Endodermal cell (in vitro differentiated cells): ENCODE measurements around the gene COL5A1. TPM values are rescaled to one million over a fixed set of nuclear protein-coding genes. Genes with fewer than 3 reads are reported as not detected.

Experiments
- DNase-seq: peaks from one replicate; pipeline ENCODE4 v3.0.0-alpha.2; 2017
- H3K27ac ChIP-seq: 2 replicates; pipeline ENCODE4 v1.5.1; 2013; ENCODE audit warnings: mild to moderate bottlenecking, low read depth, low read length, moderate library complexity
- H3K27me3 ChIP-seq: 2 replicates; pipeline ENCODE4 v1.6.1; 2013; ENCODE audit warnings: mild to moderate bottlenecking, low read length, moderate library complexity; ENCODE audit not compliant: insufficient read depth, control insufficient read depth, poor library complexity, severe bottlenecking
- H3K36me3 ChIP-seq: 2 replicates; pipeline ENCODE4 v1.7.0; 2013; ENCODE audit warnings: mild to moderate bottlenecking, low read length, moderate library complexity; ENCODE audit not compliant: control insufficient read depth, insufficient read depth
- H3K4me1 ChIP-seq: one replicate; pipeline ENCODE4 v1.7.0; 2013; ENCODE audit warnings: low read length; ENCODE audit not compliant: control insufficient read depth, insufficient read depth
- H3K4me3 ChIP-seq: 2 replicates; pipeline ENCODE4 v1.5.1; 2013; ENCODE audit warnings: mild to moderate bottlenecking, low read length, moderate library complexity
- H3K9ac ChIP-seq: 2 replicates; pipeline ENCODE4 v1.6.1; 2013; ENCODE audit warnings: mild to moderate bottlenecking, low read length, moderate library complexity; ENCODE audit not compliant: poor library complexity, severe bottlenecking; ENCODE audit errors: extremely low read depth
- H3K9me3 ChIP-seq: 2 replicates; pipeline ENCODE4 v1.6.1; 2013; ENCODE audit warnings: mild to moderate bottlenecking, low read length, moderate library complexity; ENCODE audit not compliant: control insufficient read depth
- H3K27ac Mint-ChIP-seq: 2 replicates; pipeline ENCODE4 v1.8.0; 2020; ENCODE audit warnings: mixed read lengths
- H3K27me3 Mint-ChIP-seq: 2 replicates; pipeline ENCODE4 v1.8.0; 2021; ENCODE audit warnings: mild to moderate bottlenecking, mixed read lengths; ENCODE audit not compliant: insufficient read depth
- H3K36me3 Mint-ChIP-seq: 2 replicates; pipeline ENCODE4 v1.8.0; 2020; ENCODE audit warnings: low read depth, mixed read lengths
- H3K4me1 Mint-ChIP-seq: 2 replicates; pipeline ENCODE4 v1.8.0; 2020; ENCODE audit warnings: mixed read lengths
- H3K4me3 Mint-ChIP-seq: 2 replicates; pipeline ENCODE4 v1.8.0; 2020; ENCODE audit warnings: mild to moderate bottlenecking, moderate library complexity, mixed read lengths
- H3K9me3 Mint-ChIP-seq: 2 replicates; pipeline ENCODE4 v1.8.0; 2020; ENCODE audit warnings: mild to moderate bottlenecking, mixed read lengths
- WGBS, 2 experiments: methylation state at CpG; one replicate each; pipeline versions ENCODE4 v1.1.5 to v1.1.7; 2013; ENCODE audit warnings: missing lambda C conversion rate in 2 of 2, mixed read lengths in 1 of 2; ENCODE audit not compliant: insufficient coverage in 1 of 2, insufficient read length in 1 of 2; 5-methylcytosine and 5-hydroxymethylcytosine counted together
- total RNA-seq, 2 donors: library from RNA; stranded (reverse); fragmentation: NEBNext Ultra II Directional in 1 of 2; extraction: Animal tissue kit (Norgen Biotek cat#: 25700) in 1 of 2; gene quantifications; 2 replicates in 1 of 2; 3 replicates in 1 of 2; pipeline ENCODE4 v1.2.1, GENCODE V29; 2021
- TF ChIP-seq, protein P1 (sequence below): fragments of 200-600 bp; sonication (generic); conservative IDR thresholded peaks from 2 replicates; pipeline ENCODE4 v1.5.0; 2021; ENCODE audit warnings: antibody characterized with exemption, mild to moderate bottlenecking

COL5A1 gene
- total RNA-seq, 2 donors from 2014 or later, result 65.3 to 76.6 TPM

DNA sequence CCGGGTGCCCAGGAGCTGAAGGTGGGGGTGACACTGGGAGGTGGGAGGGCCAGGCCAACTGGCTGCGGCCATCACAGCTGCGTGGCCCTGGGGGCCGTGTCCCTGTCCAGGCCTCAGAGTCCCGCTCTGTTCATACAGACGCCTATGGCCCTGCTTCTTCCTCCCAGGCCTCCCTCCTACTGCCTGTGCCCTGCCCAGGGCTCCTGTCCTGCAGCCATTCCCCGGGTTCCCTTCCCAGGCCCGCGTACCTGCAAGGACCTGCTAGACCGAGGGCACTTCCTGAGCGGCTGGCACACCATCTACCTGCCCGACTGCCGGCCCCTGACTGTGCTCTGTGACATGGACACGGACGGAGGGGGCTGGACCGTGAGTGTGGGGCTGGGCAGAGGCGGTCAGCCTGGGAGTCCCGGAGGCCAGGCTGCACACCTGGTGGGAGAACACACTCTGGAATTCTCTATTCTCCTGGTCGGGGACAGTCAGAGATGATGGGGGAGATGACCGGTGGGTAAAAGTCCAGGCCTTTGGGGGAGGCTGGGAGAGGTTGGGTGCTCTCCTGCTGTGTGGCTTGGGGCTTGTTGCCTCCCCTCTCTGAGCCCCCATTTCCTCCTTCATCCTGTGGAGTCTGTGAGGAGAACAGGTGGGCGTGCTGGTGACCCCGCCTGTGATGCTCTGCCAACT is 243.5 kb downstream of the COL5A1 start:
- H3K9ac ChIP-seq, result no peak overlapping the region
- no peaks in the 10 kb centered on the region for H3K4me1 Mint-ChIP-seq
- no peak overlapping the region for H3K27ac Mint-ChIP-seq
- no peak for DNase-seq
- no peaks in the 10 kb centered on the region for H3K36me3 ChIP-seq
- 93 to 97% methylated on average over 5 to 22 of the region's 22 CpGs for WGBS, 2 experiments
- H3K27ac ChIP-seq, result no peak overlapping the region
- no peaks in the 10 kb centered on the region for H3K36me3 Mint-ChIP-seq
- H3K9me3 Mint-ChIP-seq, result no peaks in the 10 kb centered on the region
- no peaks in the 10 kb centered on the region for H3K9me3 ChIP-seq
- no peaks in the 10 kb centered on the region for H3K27me3 Mint-ChIP-seq
- H3K4me1 ChIP-seq, result no peaks in the 10 kb centered on the region
- TF ChIP-seq, protein P1, sequence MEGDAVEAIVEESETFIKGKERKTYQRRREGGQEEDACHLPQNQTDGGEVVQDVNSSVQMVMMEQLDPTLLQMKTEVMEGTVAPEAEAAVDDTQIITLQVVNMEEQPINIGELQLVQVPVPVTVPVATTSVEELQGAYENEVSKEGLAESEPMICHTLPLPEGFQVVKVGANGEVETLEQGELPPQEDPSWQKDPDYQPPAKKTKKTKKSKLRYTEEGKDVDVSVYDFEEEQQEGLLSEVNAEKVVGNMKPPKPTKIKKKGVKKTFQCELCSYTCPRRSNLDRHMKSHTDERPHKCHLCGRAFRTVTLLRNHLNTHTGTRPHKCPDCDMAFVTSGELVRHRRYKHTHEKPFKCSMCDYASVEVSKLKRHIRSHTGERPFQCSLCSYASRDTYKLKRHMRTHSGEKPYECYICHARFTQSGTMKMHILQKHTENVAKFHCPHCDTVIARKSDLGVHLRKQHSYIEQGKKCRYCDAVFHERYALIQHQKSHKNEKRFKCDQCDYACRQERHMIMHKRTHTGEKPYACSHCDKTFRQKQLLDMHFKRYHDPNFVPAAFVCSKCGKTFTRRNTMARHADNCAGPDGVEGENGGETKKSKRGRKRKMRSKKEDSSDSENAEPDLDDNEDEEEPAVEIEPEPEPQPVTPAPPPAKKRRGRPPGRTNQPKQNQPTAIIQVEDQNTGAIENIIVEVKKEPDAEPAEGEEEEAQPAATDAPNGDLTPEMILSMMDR, result no peak
- no peak overlapping the region for H3K4me3 ChIP-seq
- no peak overlapping the region for H3K4me3 Mint-ChIP-seq
- no peaks in the 10 kb centered on the region for H3K27me3 ChIP-seq

DNA sequence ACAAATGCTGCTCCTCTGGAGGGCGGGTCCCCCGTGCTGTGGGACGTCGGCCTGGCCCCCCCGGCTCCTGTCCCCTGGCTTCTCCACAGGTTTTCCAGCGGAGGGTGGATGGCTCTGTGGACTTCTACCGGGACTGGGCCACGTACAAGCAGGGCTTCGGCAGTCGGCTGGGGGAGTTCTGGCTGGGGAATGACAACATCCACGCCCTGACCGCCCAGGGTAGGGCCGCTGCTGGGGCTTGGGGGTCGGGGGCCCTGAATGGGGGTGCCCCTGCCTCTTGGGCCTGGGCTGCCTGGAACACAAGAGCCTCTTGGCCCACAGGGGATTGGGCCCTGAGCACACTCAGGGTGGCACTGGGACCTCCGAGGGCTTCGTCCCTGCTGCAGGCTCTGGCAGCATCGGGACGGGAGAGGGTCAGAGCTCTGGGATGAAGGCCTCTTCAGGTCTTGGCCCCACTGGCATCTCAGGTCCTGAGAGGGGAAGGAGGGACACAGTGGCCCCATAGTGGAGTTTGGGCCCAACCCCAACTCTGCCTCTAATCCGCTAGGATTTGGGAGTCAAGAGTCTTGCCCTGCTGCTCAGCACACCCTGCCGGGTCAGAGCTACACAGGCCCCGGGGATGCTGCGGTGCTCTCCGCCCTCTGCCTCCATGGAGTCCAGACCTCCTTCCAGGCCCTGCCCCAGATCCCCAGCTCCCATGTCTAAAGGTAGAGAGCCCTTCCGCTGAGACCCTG is 244.2 kb downstream of the COL5A1 start:
- Mint-ChIP-seq H3K27ac (no peak overlapping the region), H3K9me3 (no peaks in the 10 kb centered on the region)
- no peak overlapping the region for H3K9ac ChIP-seq

DNA sequence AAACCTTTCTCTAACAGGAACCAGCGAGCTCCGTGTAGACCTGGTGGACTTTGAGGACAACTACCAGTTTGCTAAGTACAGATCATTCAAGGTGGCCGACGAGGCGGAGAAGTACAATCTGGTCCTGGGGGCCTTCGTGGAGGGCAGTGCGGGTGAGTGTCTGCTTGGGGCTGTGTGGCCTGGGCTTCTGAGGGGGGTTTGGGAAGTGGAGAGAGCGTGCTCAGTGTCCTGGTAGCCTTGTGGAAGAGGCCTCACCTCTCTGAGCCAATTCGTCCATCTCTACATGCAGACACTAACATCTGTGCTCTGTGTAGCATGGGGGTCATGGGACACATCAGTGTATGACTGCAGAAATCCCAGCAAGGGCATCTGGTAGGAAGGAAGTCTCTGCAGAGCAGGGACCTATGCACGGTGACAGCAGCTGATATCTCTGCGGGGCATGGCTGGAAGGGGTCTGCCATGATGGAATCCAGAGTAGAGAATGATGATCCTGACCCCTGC is 244.9 kb downstream of the COL5A1 start:
- TF ChIP-seq, protein P1, result no peak
- H3K4me3 Mint-ChIP-seq, result no peak overlapping the region
- no peaks in the 10 kb centered on the region for H3K4me1 Mint-ChIP-seq
- H3K27ac ChIP-seq, result no peak overlapping the region
- H3K9me3 ChIP-seq, result no peaks in the 10 kb centered on the region
- WGBS, 2 experiments, result 86 to 90% methylated on average over 8 to 11 of the region's 11 CpGs
- no peak for DNase-seq
- H3K27ac Mint-ChIP-seq, result no peak overlapping the region
- H3K36me3 Mint-ChIP-seq, result no peaks in the 10 kb centered on the region
- no peaks in the 10 kb centered on the region for H3K27me3 Mint-ChIP-seq
- no peak overlapping the region for H3K9ac ChIP-seq
- H3K36me3 ChIP-seq, result no peaks in the 10 kb centered on the region
- H3K27me3 ChIP-seq, result no peaks in the 10 kb centered on the region
- no peak overlapping the region for H3K4me3 ChIP-seq
- no peaks in the 10 kb centered on the region for H3K9me3 Mint-ChIP-seq
- no peaks in the 10 kb centered on the region for H3K4me1 ChIP-seq

More for the DNA sequence above, 244.2 kb downstream of the COL5A1 start:
- Mint-ChIP-seq H3K4me1 (no peaks in the 10 kb centered on the region), H3K4me3 (no peak overlapping the region), H3K36me3 (no peaks in the 10 kb centered on the region), H3K27me3 (no peaks in the 10 kb centered on the region)
- Histone ChIP-seq H3K9me3 (no peaks in the 10 kb centered on the region), H3K36me3 (no peaks in the 10 kb centered on the region), H3K4me1 (no peaks in the 10 kb centered on the region), H3K27me3 (no peaks in the 10 kb centered on the region), H3K4me3 (no peak overlapping the region), H3K27ac (no peak overlapping the region)
- TF ChIP-seq, protein P1, result no peak
- no peak for DNase-seq
- WGBS, 2 experiments, result 91 to 96% methylated on average over 14 to 24 of the region's 24 CpGs
